Motor neuron (in vitro differentiated cells): ENCODE results near the gene BABAM2. TPM values are rescaled to one million over a fixed set of nuclear protein-coding genes. Genes with fewer than 3 reads are reported as not detected.

Experiments used
- ATAC-seq, 8 experiments: fragments of 200-7000 bp; cut with Tn5 transposase; replicated peaks in 6 of 8; 2 replicates each; pipeline ENCODE4 v1.8.0; 2021; ENCODE audit warnings: mild to moderate bottlenecking in 8 of 8, moderate library complexity in 8 of 8
- H3K27ac ChIP-seq, 2 donors: fragments of 250-450 bp; sonication (Bioruptor Pico); 2 replicates each; pipeline ENCODE4 v1.9.0; 2021; ENCODE audit warnings: antibody characterized with exemption in 2 of 2, mild to moderate bottlenecking in 2 of 2, moderate library complexity in 1 of 2
- H3K4me1 ChIP-seq, 2 donors: fragments of 250-450 bp; sonication (Bioruptor Pico); replicated peaks in 1 of 2; 2 replicates each; pipeline ENCODE4 v1.6.1; 2021; ENCODE audit warnings: antibody characterized with exemption in 2 of 2, mild to moderate bottlenecking in 2 of 2, moderate library complexity in 1 of 2
- H3K4me3 ChIP-seq, 5 donors: fragments of 250-450 bp; sonication (Bioruptor Pico); 2 replicates each; pipeline ENCODE4 v1.9.0; 2021; ENCODE audit warnings: antibody characterized with exemption in 5 of 5, mild to moderate bottlenecking in 5 of 5, moderate library complexity in 4 of 5
- WGBS, 10 experiments: fragments of 450-650 bp; shearing (Covaris generic); methylation state at CpG; one replicate each; pipeline ENCODE4 v1.0.0; 2022; 5-methylcytosine and 5-hydroxymethylcytosine counted together
- in situ Hi-C, 9 experiments: fragments of 400-800 bp; cut with MboI; loops; one replicate each; pipeline ENCODE4 v1.15.0; 2021; ENCODE audit warnings: low sequenced_read_pairs in 9 of 9, low pct_unique_long_range_greater_than_20kb in 2 of 9; ENCODE audit not compliant: unreplicated experiment in 9 of 9
- total RNA-seq, 8 experiments: library from RNA; unstranded; fragments of 300-600 nt; gene quantifications; 2 replicates each; pipeline versions ENCODE4 v1.2.3 to v1.2.4, GENCODE V29; 2022

Gene BABAM2
- total RNA-seq, 8 experiments from 2014 or later, result 16.4 to 110 (median 36.4) TPM

DNA sequence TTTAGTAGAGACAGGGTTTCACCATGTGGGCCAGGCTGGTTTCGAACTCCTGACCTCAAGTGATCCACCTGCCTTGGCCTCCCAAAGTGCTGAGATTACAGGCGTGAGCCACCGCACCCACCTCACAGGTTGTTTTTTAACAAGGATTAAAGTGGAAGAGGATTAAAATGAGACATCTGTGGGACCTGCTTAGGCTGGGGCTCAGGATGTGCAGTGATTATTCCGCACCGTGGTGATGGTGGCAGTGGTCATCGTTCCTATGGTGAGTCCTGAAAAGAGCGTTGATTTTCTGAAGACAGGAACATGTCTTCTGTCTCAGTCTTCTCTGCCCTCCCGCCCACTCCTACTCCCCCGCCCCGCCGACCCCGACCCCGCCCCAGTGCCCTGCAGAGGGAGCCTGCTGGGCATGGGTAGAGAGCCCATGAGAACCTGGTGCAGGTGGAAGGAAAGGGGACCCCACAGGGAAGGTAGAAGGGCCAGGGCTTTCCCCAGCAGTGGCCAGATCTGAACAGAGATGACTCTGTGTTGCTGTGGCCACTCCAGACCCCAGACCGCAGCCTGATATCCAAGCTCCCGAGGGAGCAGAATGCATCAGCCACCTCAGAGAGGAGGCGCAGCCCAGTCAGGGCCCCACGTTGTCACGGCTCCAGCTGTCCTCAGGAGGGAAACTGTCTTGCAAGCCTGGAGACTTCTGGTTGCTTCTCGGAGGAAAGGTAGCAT lies 467.6 kb downstream of the BABAM2 start:
- Histone ChIP-seq H3K4me3 (no peak overlapping the region), H3K4me1 (peaks cover 0 to 17% of the 10 kb centered on the region in 2 donors), H3K27ac (no peak overlapping the region)
- 70 to 100% (median 100%) methylated on average over 1 to 7 of the region's 19 CpGs; no CpG with 5 or more reads in 2 of the 10 experiments for WGBS, 10 experiments
- in situ Hi-C loops, result no loop called here
- ATAC-seq, result no peak

DNA sequence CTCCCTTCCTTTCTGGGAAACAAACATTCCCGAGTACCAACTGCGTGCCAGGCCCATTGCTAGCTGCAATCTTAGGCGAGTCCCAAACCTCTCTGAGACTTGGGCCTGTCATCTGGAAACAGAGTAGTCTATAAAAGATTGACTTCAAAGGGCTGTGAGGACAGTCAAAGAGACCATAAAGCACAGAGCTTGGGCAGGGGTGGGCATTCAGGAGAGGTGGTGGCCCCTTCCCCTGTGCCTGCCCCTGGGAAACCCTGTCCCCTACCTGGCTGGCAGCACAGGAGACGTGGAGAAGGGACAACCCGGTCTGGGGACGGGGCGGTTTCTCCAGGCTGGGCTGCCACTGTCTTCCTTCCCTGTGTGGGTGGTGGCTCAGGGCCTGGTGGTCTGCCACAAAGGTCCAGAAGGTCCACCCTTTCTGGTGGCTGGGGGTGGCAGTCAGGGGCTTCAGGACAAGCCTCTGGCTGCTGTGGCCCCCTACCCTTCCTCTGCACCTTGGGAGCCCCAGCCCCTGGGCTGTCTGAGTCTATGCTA lies 468.2 kb downstream of the BABAM2 start:
- Histone ChIP-seq H3K4me1 (peaks cover 0 to 17% of the 10 kb centered on the region in 2 donors), H3K4me3 (no peak overlapping the region), H3K27ac (no peak overlapping the region)
- 60 to 81% (median 71%) methylated on average over 1 to 4 of the region's 7 CpGs; no CpG with 5 or more reads in 5 of the 10 experiments for WGBS, 10 experiments
- in situ Hi-C loops, result no loop called here
- ATAC-seq, result no peak

DNA sequence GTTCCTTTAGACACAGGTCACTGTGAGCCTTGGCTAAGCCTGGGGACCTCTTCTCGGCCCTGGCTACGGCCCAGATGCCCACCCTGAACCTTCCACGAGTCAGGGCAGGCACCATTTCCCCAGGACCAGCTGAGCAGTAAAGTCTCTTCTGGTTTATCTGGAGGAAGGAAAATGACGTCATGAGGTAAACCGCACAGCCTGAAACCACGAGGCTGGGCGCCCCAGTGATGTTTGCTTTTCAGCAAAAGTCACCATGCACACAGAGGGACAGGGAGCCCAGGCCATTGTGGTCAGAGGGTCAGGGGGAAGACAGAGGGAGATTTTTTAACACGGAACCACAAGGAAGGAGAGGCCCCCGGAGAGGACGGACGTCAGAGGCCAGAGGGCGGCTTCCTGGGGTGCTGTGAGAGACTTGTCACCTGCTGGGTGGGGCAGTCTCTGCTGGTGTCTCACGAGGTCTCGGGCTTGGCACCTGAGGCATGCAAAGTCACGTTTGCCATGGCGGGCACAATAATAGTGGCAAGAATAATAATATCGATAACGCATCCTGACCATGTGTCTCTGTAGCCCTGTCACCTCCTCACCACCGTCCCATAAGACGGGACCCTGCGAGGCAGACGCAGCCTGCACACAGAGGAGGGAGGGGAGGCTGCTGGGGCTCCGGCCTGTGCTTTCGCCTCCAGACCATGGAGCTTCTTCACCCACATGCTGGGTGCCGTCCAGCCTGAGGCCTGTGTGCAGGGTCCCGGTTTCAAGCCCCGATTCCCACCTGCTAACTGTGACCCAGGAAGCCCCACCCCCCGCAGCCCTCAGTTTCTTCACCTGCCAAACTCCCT lies 468.9 kb downstream of the BABAM2 start:
- Histone ChIP-seq H3K4me3 (no peak overlapping the region), H3K4me1 (peaks cover 0 to 17% of the 10 kb centered on the region in 2 donors), H3K27ac (no peak overlapping the region)
- ATAC-seq, result no peak
- 80 to 93% (median 89%) methylated on average over 1 to 11 of the region's 28 CpGs; no CpG with 5 or more reads in 4 of the 10 experiments for WGBS, 10 experiments
- in situ Hi-C loops, result no loop called here

DNA sequence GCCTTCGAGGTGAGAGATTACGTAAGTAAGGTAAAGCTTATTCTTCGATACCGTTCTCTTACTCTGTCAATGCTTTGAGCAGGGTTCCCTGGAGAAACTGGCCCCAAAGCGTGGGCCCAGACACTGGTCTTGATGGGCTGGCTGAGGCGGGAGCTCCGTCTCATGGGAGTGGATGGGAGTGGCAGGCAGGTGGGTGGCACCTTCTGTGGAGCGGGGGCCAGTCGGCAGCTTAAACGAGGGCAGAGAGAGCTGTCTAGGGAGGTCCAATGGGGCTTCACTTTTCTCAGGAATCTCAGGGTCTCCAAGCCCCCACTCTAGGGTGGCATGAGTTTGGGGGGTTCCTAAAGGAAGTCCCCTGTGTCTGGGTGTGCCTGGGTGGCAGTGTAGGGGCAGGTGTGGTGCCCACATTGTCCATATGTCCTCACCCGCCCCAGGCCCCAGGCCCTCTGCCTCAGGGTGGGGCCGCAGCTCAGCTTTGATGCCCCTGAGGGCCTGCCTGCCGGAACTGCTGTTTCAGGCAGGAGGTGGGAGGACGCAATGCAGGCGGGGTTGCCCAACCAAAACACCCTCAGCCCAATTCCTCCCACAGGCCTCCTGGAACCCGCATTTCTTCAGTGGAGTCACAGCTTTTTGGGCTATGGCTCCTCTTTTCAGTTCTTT lies 469.7 kb downstream of the BABAM2 start:
- in situ Hi-C loops, result no loop called here
- no peak overlapping the region for H3K4me3 ChIP-seq
- ATAC-seq, result peak in 2 of 8 experiments; percentile 5 to 26
- H3K4me1 ChIP-seq, result peaks cover 0 to 17% of the 10 kb centered on the region in 2 donors
- WGBS, 10 experiments, result 79 to 100% (median 83%) methylated on average over 1 to 8 of the region's 16 CpGs; no CpG with 5 or more reads in 3 of the 10 experiments
- H3K27ac ChIP-seq, result no peak overlapping the region

DNA sequence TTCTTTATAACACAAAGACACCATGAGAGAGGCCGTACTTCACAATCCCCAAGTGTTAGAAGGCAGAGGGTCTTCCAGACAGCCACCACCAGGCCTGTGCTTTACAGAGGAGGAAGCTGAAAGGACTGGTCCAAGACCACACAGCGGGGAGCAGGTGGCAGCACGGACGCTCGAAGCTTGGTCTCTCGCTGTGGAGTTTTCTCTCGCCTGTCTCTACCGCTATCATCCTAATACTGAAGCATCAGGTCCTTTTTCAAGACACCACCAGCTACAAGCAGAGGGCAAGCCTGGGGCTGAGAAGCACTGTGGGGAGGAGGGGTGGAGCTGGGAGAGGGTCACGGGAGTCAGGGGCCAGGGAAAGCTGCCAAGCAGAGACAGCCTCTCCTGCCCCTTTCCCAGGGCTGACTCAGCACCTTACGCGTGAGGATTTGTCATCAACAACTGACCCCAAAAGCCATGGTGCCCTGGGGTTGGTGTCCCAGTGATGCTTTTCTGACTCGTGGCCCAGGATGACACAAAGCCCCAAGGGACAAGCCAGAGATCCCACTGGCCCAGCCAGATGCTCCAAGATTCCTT lies 470.3 kb downstream of the BABAM2 start:
- peak in 6 of 8 experiments; percentile 3 to 77 (median 68) for ATAC-seq
- H3K27ac ChIP-seq, result peak overlapping the region in 1 of 2 donors; percentile 70
- in situ Hi-C loops, result no loop called here
- no peak overlapping the region for H3K4me3 ChIP-seq
- H3K4me1 ChIP-seq, result peaks cover 0 to 11% of the 10 kb centered on the region in 2 donors
- 62 to 100% (median 90%) methylated on average over 1 to 8 of the region's 12 CpGs; no CpG with 5 or more reads in 5 of the 10 experiments for WGBS, 10 experiments

DNA sequence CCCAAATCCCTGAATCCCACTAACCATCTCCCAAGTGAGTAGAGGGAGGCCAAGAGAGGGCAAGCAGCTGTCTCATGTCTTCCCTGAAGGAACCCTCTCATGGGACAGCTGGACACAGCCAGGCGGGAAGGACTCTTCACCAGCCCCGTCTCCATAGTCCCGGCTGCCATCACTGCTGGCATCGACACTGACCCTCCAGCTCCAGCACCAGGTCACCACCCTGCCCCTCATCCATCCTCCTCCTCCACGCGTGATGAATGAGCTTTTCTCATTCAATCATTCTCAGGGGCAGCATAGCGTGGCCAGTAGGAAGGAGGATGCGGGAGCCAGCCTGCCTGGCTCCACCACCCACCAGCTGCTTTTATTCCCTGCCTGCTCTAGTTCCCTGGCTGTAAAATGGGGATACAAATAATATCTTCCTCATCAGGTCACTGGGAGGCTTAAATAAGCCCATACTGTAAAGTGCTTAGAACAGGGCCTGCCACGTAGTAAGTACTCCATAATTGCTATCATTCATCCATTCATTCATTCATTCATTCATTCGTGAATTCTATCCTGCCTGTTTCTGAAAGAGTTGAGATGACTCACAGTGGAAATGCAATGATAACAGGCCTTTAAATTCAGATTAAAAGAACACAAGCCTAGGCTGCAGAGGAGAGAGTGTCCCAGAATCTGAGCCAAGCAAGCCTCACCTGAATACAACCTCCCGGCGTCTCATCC lies 471.6 kb downstream of the BABAM2 start:
- 0 to 81% (median 71%) methylated on average over 1 to 8 of the region's 12 CpGs; no CpG with 5 or more reads in 2 of the 10 experiments for WGBS, 10 experiments
- in situ Hi-C loops, result no loop called here
- peaks cover 0 to 8% of the 10 kb centered on the region in 2 donors for H3K4me1 ChIP-seq

DNA sequence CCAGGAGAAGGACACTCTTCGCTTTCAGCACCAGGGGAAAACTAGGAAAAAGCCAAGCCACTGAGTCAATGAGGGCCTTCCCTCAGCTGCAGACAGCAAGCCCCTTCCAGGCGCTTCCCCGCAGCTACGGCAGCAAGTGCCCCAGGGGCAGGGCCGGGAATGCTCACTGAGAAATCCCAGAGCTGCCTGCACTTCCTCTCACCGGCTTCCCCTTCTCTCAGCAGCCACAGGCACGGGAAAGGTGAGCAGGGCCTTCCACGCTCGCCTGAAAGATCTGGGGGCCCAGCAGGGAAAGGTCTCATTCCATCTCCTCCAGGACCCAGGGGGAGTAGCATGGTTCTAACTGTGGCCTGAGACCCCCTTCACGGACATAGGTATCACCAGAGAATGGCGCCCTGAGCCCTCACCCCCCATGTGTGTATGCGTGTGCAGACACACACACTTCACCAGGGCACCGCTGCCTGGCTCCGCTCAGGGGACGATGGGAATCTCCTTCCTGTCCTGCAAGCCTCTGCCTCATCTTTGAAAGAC lies 472.5 kb downstream of the BABAM2 start:
- Histone ChIP-seq H3K4me1 (peaks cover 0 to 8% of the 10 kb centered on the region in 2 donors), H3K4me3 (no peak overlapping the region), H3K27ac (no peak overlapping the region)
- no peak for ATAC-seq
- WGBS, 10 experiments, result 40 to 100% (median 93%) methylated on average over 1 to 9 of the region's 15 CpGs; no CpG with 5 or more reads in 3 of the 10 experiments
- in situ Hi-C loops, result no loop called here

More for the DNA sequence above, 471.6 kb downstream of the BABAM2 start:
- no peak for ATAC-seq
- no peak overlapping the region for H3K27ac ChIP-seq
- no peak overlapping the region for H3K4me3 ChIP-seq

DNA sequence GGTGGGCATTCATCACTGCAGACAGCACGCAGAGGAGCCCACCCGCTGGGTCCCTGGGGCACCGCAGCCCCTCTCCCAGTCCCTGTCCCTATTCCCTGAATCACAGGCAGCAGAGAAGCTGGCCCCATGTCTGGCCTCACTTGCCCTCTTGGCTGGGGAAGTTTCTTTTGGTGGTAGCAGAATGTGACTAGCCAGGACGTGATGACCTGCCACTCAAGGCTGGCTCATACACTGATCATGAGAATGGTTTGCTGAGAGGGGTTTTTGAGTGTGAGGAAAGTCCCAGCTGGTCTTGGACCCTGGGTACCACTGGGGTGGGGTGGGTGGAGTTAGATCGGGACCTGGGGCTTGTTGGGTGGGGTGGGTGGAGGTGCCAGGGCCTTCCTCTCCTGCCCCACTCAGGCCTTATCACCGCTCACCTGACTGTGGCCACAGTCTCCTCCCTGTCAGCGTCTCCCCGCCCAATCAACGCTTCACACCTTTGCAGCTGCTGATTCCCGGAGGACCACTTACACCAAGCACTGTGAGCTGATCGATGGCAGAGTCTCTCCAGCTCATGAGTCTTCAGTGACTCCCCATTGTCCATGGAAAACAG lies 473.3 kb downstream of the BABAM2 start:
- in situ Hi-C loops, result no loop called here
- 83 to 100% (median 97%) methylated on average over 1 to 3 of the region's 11 CpGs; no CpG with 5 or more reads in 6 of the 10 experiments for WGBS, 10 experiments
- Histone ChIP-seq H3K4me3 (no peak overlapping the region), H3K27ac (no peak overlapping the region), H3K4me1 (peaks cover 0 to 8% of the 10 kb centered on the region in 2 donors)
- ATAC-seq, result no peak

DNA sequence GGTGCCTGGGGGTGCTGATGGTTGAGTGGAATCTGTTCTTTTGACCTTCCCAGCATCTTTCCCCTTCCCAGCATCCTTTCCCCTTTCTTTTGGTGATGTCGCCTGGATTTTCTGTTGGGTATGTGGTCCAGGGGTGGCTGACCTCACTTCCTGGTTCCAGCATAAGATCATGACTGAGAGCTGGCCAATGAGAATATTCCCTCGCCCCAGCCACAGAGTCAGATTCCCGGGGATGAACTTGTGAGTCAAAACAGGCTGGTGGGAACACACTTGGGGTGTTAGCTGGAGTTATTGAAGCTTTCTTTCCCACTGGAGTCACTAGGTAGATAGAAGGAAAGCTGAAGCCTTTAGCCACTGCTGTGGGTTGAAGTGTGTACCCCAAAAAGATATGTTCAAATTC lies 474.1 kb downstream of the BABAM2 start:
- H3K4me1 ChIP-seq, result peaks cover 0 to 8% of the 10 kb centered on the region in 2 donors
- in situ Hi-C loops, result no loop called here
- 60 to 100% (median 83%) methylated on average over 1 to 3 of the region's 3 CpGs; no CpG with 5 or more reads in 4 of the 10 experiments for WGBS, 10 experiments
- H3K27ac ChIP-seq, result no peak overlapping the region
- H3K4me3 ChIP-seq, result no peak overlapping the region
- ATAC-seq, result peak in 2 of 8 experiments; percentile 34 to 64

DNA sequence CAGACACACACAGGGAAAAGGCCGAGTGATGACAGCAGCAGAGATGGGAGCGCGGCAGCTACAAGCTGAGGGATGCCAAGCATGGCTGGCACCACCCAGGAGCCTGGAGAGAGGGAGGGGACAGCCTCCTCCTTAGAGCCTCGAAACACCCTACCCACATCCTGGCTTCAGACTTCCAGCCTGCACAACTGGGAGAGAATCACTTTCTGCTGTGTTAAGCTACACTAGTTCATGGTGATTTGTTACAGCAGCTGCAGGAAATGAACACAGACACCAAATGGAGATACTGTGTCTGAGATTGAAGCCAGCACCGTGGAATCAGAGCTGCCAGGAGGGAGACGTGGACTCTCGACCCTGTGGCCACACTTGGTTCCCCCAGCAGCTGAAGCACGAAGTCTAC lies 474.6 kb downstream of the BABAM2 start:
- peaks cover 0 to 8% of the 10 kb centered on the region in 2 donors for H3K4me1 ChIP-seq
- 60 to 100% (median 83%) methylated on average over 1 to 7 of the region's 8 CpGs; no CpG with 5 or more reads in 5 of the 10 experiments for WGBS, 10 experiments
- in situ Hi-C loops, result no loop called here
- H3K27ac ChIP-seq, result no peak overlapping the region
- ATAC-seq, result no peak
- no peak overlapping the region for H3K4me3 ChIP-seq

DNA sequence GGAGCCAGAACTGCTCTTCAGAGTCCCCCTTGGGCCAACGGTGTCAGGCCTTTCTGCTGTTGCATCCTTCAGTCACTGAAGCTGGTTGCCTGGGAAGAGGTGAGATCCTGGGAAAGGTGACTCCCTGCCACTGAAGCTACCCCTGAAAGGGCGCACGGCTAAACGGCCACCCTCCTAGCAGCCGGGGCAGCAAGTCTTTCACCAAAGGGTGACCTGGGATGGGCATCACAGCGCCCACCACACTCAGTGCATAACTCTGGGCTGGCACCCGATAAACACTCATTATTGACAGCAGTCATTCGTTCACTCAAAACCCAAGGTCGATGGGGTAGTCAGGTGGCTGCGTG lies 475.6 kb downstream of the BABAM2 start:
- Histone ChIP-seq H3K4me3 (no peak overlapping the region), H3K27ac (no peak overlapping the region), H3K4me1 (peaks cover 0 to 3% of the 10 kb centered on the region in 2 donors)
- no peak for ATAC-seq
- 80 to 87% methylated on average over 1 to 8 of the region's 10 CpGs; no CpG with 5 or more reads in 8 of the 10 experiments for WGBS, 10 experiments
- in situ Hi-C loops, result no loop called here
